Activated CD8-positive, alpha-beta memory T cell treated with anti-CD3 and anti-CD28 coated beads for 4 hours (primary cell): ENCODE measurements around the gene GANC.

Source experiments
- DNase-seq, 2 donors: peaks; one replicate each; pipeline ENCODE4 v3.0.0-alpha.2; 2020; ENCODE audit warnings: low read depth in 2 of 2

Gene GANC

GRCh38 chr15:42375941-42376340 is 102.9 kb downstream of the GANC start:
- DNase-seq: no peak

- DNase-seq: no peak
Measured at GRCh38 chr15:42378011-42378410, 105.0 kb downstream of the GANC start.

- DNase-seq: no peak
Measured at GRCh38 chr15:42384597-42384996, 111.6 kb downstream of the GANC start.

- DNase-seq: no peak
Measured at GRCh38 chr15:42385206-42385979, 112.4 kb downstream of the GANC start.

GRCh38 chr15:42385980-42386700 is 113.1 kb downstream of the GANC start:
- no peak for DNase-seq

- no peak for DNase-seq
Measured at GRCh38 chr15:42387603-42388002, 114.6 kb downstream of the GANC start.

GRCh38 chr15:42392309-42393024 is 119.5 kb downstream of the GANC start:
- DNase-seq: no peak

GRCh38 chr15:42394106-42394505 is 121.1 kb downstream of the GANC start:
- DNase-seq: no peak

GRCh38 chr15:42395838-42396237 is 122.8 kb downstream of the GANC start:
- DNase-seq: no peak

GRCh38 chr15:42401544-42402454 is 128.8 kb downstream of the GANC start:
- no peak for DNase-seq

GRCh38 chr15:42402455-42403205 is 129.6 kb downstream of the GANC start:
- DNase-seq: no peak

GRCh38 chr15:42403389-42403788 is 130.4 kb downstream of the GANC start:
- no peak for DNase-seq

- DNase-seq: no peak
Measured at GRCh38 chr15:42404461-42405235, 131.6 kb downstream of the GANC start.

- DNase-seq: no peak
Measured at GRCh38 chr15:42405863-42406482, 133.0 kb downstream of the GANC start.
